Activated B cell treated with CpG ODN at 0.5 μM for 24 hours (primary cell): ENCODE data around the gene UBE3D. TPM values are rescaled to one million over a fixed set of nuclear protein-coding genes. Genes with fewer than 3 reads are reported as not detected.

Source experiments
- ATAC-seq: fragments of 200-7000 bp; cut with Tn5 transposase; one replicate; pipeline ENCODE4 v1.10.0; 2021; ENCODE audit warnings: low read depth, mild to moderate bottlenecking, moderate library complexity
- CTCF ChIA-PET: fragments of 350-600 bp; sonication (Branson Sonifier 250); formaldehyde crosslinking; loops from one replicate; lab custom pipeline; 2021; ENCODE audit warnings: antibody characterized with exemption; lab: Charles Lee
- POLR2A ChIA-PET: fragments of 350-600 bp; sonication (Branson Sonifier 250); formaldehyde crosslinking; loops from one replicate; lab custom pipeline; 2021; ENCODE audit warnings: antibody characterized with exemption; lab: Charles Lee
- DNase-seq: peaks from one replicate; pipeline ENCODE4 v3.0.0; 2022
- H3K27ac Mint-ChIP-seq: one replicate; pipeline ENCODE4 v1.8.0; 2020; ENCODE audit warnings: mixed read lengths
- H3K27me3 Mint-ChIP-seq: one replicate; pipeline ENCODE4 v1.8.0; 2021; ENCODE audit warnings: mixed read lengths
- H3K36me3 Mint-ChIP-seq: one replicate; pipeline ENCODE4 v1.8.0; 2021; ENCODE audit warnings: low read depth, mixed read lengths
- H3K4me1 Mint-ChIP-seq: one replicate; pipeline ENCODE4 v1.8.0; 2021; ENCODE audit warnings: mixed read lengths
- H3K4me3 Mint-ChIP-seq: one replicate; pipeline ENCODE4 v1.8.0; 2020; ENCODE audit warnings: mild to moderate bottlenecking, mixed read lengths
- H3K9me3 Mint-ChIP-seq: one replicate; pipeline ENCODE4 v1.8.0; 2020; ENCODE audit warnings: mixed read lengths
- CTCF ChIP-seq: fragments of 200-600 bp; IDR thresholded peaks from one replicate; pipeline ENCODE4 v1.8.0; 2022; ENCODE audit warnings: antibody characterized with exemption, mild to moderate bottlenecking
- intact Hi-C: fragments of 100-400 bp; cut with micrococcal nuclease; formaldehyde crosslinking; loops from one replicate; pipeline ENCODE4 v1.15.1; 2024
- total RNA-seq: library from RNA; stranded (reverse); gene quantifications from 2 replicates; pipeline ENCODE4 v1.2.3, GENCODE V29; 2022

Gene UBE3D
- total RNA-seq, 1 donor from 2014 or later, result 9.3 TPM

GRCh38 chr6:82963191-82963925 lies 102.3 kb downstream of the UBE3D start:
- ChIA-PET POLR2A (no interaction called here), CTCF (no interaction called here)
- Mint-ChIP-seq H3K27ac (no peak overlapping the region), H3K4me3 (no peak overlapping the region), H3K36me3 (peaks cover 7% of the 10 kb centered on the region), H3K27me3 (no peaks in the 10 kb centered on the region), H3K4me1 (no peaks in the 10 kb centered on the region), H3K9me3 (no peaks in the 10 kb centered on the region)
- DNase-seq (no peak), ATAC-seq (no peak)
- intact Hi-C loops, result no loop called here
- no peak for TF ChIP-seq CTCF

- no peak for TF ChIP-seq CTCF
- no peak for DNase-seq
- intact Hi-C loops, result no loop called here
Observed at GRCh38 chr6:82959385-82959941, 106.2 kb downstream of the UBE3D start.

GRCh38 chr6:82958551-82958950 lies 107.1 kb downstream of the UBE3D start:
- Mint-ChIP-seq H3K4me3 (no peak overlapping the region), H3K36me3 (peaks cover 21% of the 10 kb centered on the region), H3K9me3 (no peaks in the 10 kb centered on the region), H3K4me1 (peaks cover 13% of the 10 kb centered on the region), H3K27me3 (no peaks in the 10 kb centered on the region), H3K27ac (no peak overlapping the region)
- no peak for ATAC-seq
- DNase-seq, result no peak
- ChIA-PET CTCF (no interaction called here), POLR2A (no interaction called here)
- intact Hi-C loops, result no loop called here
- no peak for TF ChIP-seq CTCF

More at GRCh38 chr6:82959385-82959941, 106.2 kb downstream of the UBE3D start:
- ChIA-PET POLR2A (no interaction called here), CTCF (no interaction called here)
- Mint-ChIP-seq H3K36me3 (peaks cover 17% of the 10 kb centered on the region), H3K27me3 (no peaks in the 10 kb centered on the region), H3K27ac (no peak overlapping the region), H3K4me3 (no peak overlapping the region), H3K9me3 (no peaks in the 10 kb centered on the region), H3K4me1 (peaks cover 13% of the 10 kb centered on the region)
- no peak for ATAC-seq

GRCh38 chr6:82957868-82958245 lies 107.8 kb downstream of the UBE3D start:
- ChIA-PET CTCF (interaction anchor here (0.6 kb wide), 1 partner anchor 301 kb away, joined by 3 read pairs; no protein-coding TSS in a partner anchor), POLR2A (no interaction called here)
- H3K9me3 Mint-ChIP-seq, result no peaks in the 10 kb centered on the region
- DNase-seq, result no peak
- no peak for ATAC-seq
- H3K4me1 Mint-ChIP-seq, result peaks cover 13% of the 10 kb centered on the region
- no peak overlapping the region for H3K27ac Mint-ChIP-seq
- H3K4me3 Mint-ChIP-seq, result no peak overlapping the region
- H3K27me3 Mint-ChIP-seq, result no peaks in the 10 kb centered on the region
- intact Hi-C loops, result no loop called here
- H3K36me3 Mint-ChIP-seq, result peaks cover 23% of the 10 kb centered on the region
- no peak for TF ChIP-seq CTCF

GRCh38 chr6:82957171-82957867 lies 108.3 kb downstream of the UBE3D start:
- intact Hi-C loops, result no loop called here
- H3K27me3 Mint-ChIP-seq, result no peaks in the 10 kb centered on the region
- TF ChIP-seq CTCF, result no peak
- ChIA-PET CTCF (interaction anchor here (0.6 kb wide), 1 partner anchor 302 kb away, joined by 3 read pairs; no protein-coding TSS in a partner anchor), POLR2A (no interaction called here)
- no peak for ATAC-seq
- H3K4me1 Mint-ChIP-seq, result peaks cover 13% of the 10 kb centered on the region
- DNase-seq, result no peak
- no peak overlapping the region for H3K27ac Mint-ChIP-seq
- no peak overlapping the region for H3K4me3 Mint-ChIP-seq
- H3K36me3 Mint-ChIP-seq, result peaks cover 23% of the 10 kb centered on the region
- H3K9me3 Mint-ChIP-seq, result no peaks in the 10 kb centered on the region
